OCI-LY3 (cell line): ENCODE results near the gene ROBO3.

Experiments
- H2AFZ ChIP-seq: fragments of 200-600, 300-600 bp; shearing (Covaris generic); 2 replicates; pipeline ENCODE4 v1.6.0; 2014; ENCODE audit warnings: antibody characterized with exemption, low read depth, low read length
- H3K27ac ChIP-seq: fragments of 200-600, 300-600 bp; sonication (generic); 2 replicates; pipeline ENCODE4 v1.5.1; 2014; ENCODE audit warnings: mild to moderate bottlenecking, low read length, moderate library complexity, mixed read lengths
- H3K27me3 ChIP-seq: fragments of 200-600, 300-600 bp; sonication (generic); 2 replicates; pipeline ENCODE4 v1.6.1; 2014; ENCODE audit warnings: low read depth, low read length, mixed read lengths
- H3K36me3 ChIP-seq: fragments of 200-600, 300-600 bp; sonication (generic); replicated peaks from 2 replicates; pipeline ENCODE3; 2014; ENCODE audit warnings: low read depth, low read length, mixed read lengths
- H3K4me1 ChIP-seq: fragments of 300-600, 200-600 bp; sonication (generic); 2 replicates; pipeline ENCODE4 v1.6.1; 2014; ENCODE audit warnings: low read length, mixed read lengths
- H3K4me2 ChIP-seq: fragments of 200-600, 300-600 bp; sonication (generic); 2 replicates; pipeline ENCODE4 v1.6.1; 2014; ENCODE audit warnings: low read length, mixed read lengths
- H3K4me3 ChIP-seq: fragments of 300-600, 200-600 bp; sonication (generic); 2 replicates; pipeline ENCODE4 v1.5.1; 2014; ENCODE audit warnings: antibody characterized with exemption, mild to moderate bottlenecking, low read length, moderate library complexity
- H3K79me2 ChIP-seq: fragments of 300-600, 200-600 bp; shearing (Covaris generic); 2 replicates; pipeline ENCODE4 v1.6.1; 2014; ENCODE audit warnings: mild to moderate bottlenecking, low read length, mixed read lengths
- H3K9ac ChIP-seq: fragments of 300-600, 200-600 bp; shearing (Covaris generic); 2 replicates; pipeline ENCODE4 v1.6.0; 2014; ENCODE audit warnings: mild to moderate bottlenecking, low read length, moderate library complexity
- H3K9me3 ChIP-seq: fragments of 200-600, 300-600 bp; shearing (Covaris generic); 2 replicates; pipeline ENCODE4 v1.6.1; 2014; ENCODE audit warnings: low read length, mixed read lengths; ENCODE audit not compliant: insufficient read depth
- H4K20me1 ChIP-seq: fragments of 200-600, 300-600 bp; sonication (generic); 2 replicates; pipeline ENCODE4 v1.6.1; 2016; ENCODE audit warnings: low read length, mixed read lengths; ENCODE audit not compliant: insufficient read depth
- CTCF ChIP-seq: fragments of 200-600, 300-600 bp; sonication (generic); IDR thresholded peaks from 2 replicates; pipeline ENCODE4 v1.5.1; 2014; ENCODE audit warnings: antibody characterized with exemption, low read length, low read depth
- EZH2phosphoT487 ChIP-seq: fragments of 200-600 bp; shearing (Covaris generic); IDR thresholded peaks from 2 replicates; pipeline ENCODE4 v1.6.1; 2018; ENCODE audit warnings: antibody characterized with exemption, mixed run types, low read depth

ROBO3 gene

DNA sequence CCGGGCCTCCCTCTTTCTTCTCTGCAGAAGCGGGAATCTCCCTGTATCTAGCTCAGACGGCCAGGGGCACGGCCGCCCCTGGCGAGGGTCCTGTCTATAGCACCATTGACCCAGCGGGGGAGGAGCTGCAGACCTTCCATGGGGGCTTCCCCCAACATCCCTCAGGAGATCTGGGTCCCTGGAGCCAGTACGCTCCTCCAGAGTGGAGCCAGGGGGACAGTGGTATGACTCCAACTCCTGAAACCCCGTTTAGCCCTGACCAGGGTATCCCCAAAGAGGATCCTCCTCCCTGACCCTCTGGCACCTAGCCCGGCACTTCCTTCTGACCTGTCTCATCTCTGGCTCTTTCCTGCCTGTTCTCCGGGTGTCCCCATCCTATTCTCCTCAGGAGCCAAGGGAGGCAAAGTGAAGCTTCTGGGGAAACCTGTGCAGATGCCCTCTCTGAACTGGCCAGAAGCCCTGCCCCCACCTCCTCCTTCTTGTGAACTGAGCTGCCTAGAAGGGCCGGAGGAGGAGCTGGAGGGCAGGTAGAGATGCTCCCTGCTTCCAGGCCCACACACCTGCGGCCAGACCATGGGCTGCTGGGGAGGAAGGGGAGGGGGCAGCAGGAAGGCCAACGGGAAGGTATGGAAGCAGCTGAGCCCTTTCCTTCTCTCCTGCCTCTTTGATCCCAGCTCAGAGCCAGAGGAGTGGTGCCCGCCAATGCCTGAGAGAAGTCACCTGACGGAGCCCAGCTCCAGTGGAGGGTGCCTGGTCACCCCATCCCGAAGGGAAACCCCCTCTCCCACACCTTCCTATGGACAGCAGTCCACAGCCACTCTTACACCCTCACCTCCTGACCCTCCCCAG lies 12.9 kb downstream of the ROBO3 start:
- H3K27me3 ChIP-seq, result 0 out of 2 replicates have a peak, but pooled peaks cover 3% of the 10 kb centered on the region
- no peaks in the 10 kb centered on the region for H4K20me1 ChIP-seq
- TF ChIP-seq CTCF, result no peak
- no peak for TF ChIP-seq EZH2phosphoT487
- no peaks in the 10 kb centered on the region for H3K79me2 ChIP-seq
- H3K4me2 ChIP-seq, result no peak overlapping the region
- peaks cover 4% of the 10 kb centered on the region; the same call in 1 of the 2 replicates for H3K4me1 ChIP-seq
- H2AFZ ChIP-seq, result no peak overlapping the region
- H3K36me3 ChIP-seq, result no peaks in the 10 kb centered on the region
- H3K27ac ChIP-seq, result no peak overlapping the region
- H3K9me3 ChIP-seq, result no peaks in the 10 kb centered on the region
- H3K9ac ChIP-seq, result no peak overlapping the region
- no peak overlapping the region for H3K4me3 ChIP-seq

DNA sequence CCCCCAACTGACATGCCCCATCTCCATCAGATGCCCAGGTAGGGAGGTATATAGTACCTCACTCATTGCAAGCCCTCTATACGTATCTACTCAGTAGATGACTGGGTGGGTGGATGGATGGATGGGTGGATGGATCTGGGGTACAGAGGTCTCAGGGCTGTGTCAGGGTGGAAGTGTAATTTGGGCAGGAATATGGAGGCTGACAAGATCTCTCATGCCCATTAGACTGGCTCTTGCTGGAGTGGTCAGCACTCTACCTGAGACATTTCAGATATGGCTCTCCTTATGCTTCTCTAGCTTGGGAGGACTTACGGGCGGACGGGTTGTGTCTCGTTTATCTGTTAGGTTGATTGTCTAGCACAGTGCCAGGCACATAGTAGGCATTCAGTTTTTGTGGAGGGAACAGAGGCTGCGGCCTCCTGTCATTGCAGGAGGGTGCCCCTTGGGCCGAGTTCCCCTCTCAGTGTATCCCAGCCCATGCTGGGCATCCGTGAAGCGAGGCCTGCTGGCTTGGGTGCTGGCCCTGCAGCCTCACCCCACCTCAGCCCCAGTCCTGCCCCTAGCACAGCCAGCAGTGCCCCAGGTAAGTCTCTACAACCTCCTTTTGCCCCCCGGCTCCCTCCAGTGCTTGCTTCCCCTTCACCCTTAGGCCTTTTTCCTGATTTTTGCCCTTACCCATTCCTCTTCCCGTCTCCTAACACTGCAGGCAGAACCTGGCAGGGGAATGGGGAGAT lies 13.7 kb downstream of the ROBO3 start:
- Histone ChIP-seq H2AFZ (no peak overlapping the region), H3K9me3 (no peaks in the 10 kb centered on the region), H3K9ac (no peak overlapping the region), H3K4me2 (no peak overlapping the region), H3K4me3 (no peak overlapping the region), H3K4me1 (peaks cover 4% of the 10 kb centered on the region; the same call in 1 of the 2 replicates), H4K20me1 (no peaks in the 10 kb centered on the region), H3K79me2 (no peaks in the 10 kb centered on the region), H3K27me3 (0 out of 2 replicates have a peak, but pooled peaks cover 3% of the 10 kb centered on the region), H3K27ac (no peak overlapping the region), H3K36me3 (no peaks in the 10 kb centered on the region)
- TF ChIP-seq EZH2phosphoT487 (no peak), CTCF (no peak)

GRCh38 chr11:124879493-124880289 lies 14.5 kb downstream of the ROBO3 start:
- H3K9me3 ChIP-seq, result no peaks in the 10 kb centered on the region
- H3K36me3 ChIP-seq, result no peaks in the 10 kb centered on the region
- no peak overlapping the region for H3K4me3 ChIP-seq
- H3K27me3 ChIP-seq, result 0 out of 2 replicates have a peak, but pooled peaks cover 3% of the 10 kb centered on the region
- peaks cover 4% of the 10 kb centered on the region; the same call in 1 of the 2 replicates for H3K4me1 ChIP-seq
- H3K79me2 ChIP-seq, result no peaks in the 10 kb centered on the region
- TF ChIP-seq EZH2phosphoT487, result no peak
- no peak for TF ChIP-seq CTCF
- no peak overlapping the region for H2AFZ ChIP-seq
- no peaks in the 10 kb centered on the region for H4K20me1 ChIP-seq
- H3K27ac ChIP-seq, result no peak overlapping the region
- H3K9ac ChIP-seq, result no peak overlapping the region
- no peak overlapping the region for H3K4me2 ChIP-seq
